ENCODE results near the gene ARID5B.
A peak's percentile ranks its signal among the peaks of the same experiment; 100 is the strongest.
"Not testable (repeated sequence)": the region's sequence is repeated elsewhere in the genome, so short reads cannot be mapped to it uniquely, and the experiment has no call there.

The ARID5B gene

GRCh38 chr10:61900829-61901792, at the start of gene ARID5B:
Gene ARID5B (plus strand): TSS chr10:61901699. CDS start chr10:61901710, 11 bp downstream.
- peak; percentile 34 for DNase-seq

- DNase-seq = no peak
Observed at GRCh38 chr10:61852261-61852660, 49.2 kb upstream of the ARID5B start.

GRCh38 chr10:61855771-61856170, 45.7 kb upstream of the ARID5B start:
- no peak for DNase-seq

GRCh38 chr10:61857746-61858145, 43.8 kb upstream of the ARID5B start:
- no peak for DNase-seq

GRCh38 chr10:61859786-61860185, 41.7 kb upstream of the ARID5B start:
- no peak for DNase-seq

GRCh38 chr10:61860964-61861758, 40.3 kb upstream of the ARID5B start:
- no peak for DNase-seq

- no peak for DNase-seq
Observed at GRCh38 chr10:61863981-61864380, 37.5 kb upstream of the ARID5B start.

GRCh38 chr10:61866700-61867368, 34.7 kb upstream of the ARID5B start:
- no peak for DNase-seq

- DNase-seq = not testable (repeated sequence)
Observed at GRCh38 chr10:61867374-61867773, 34.1 kb upstream of the ARID5B start.

- DNase-seq = not testable (repeated sequence)
Observed at GRCh38 chr10:61867817-61868216, 33.7 kb upstream of the ARID5B start.

GRCh38 chr10:61869041-61869675, 32.3 kb upstream of the ARID5B start:
- no peak for DNase-seq

GRCh38 chr10:61869774-61870525, 31.5 kb upstream of the ARID5B start:
- no peak for DNase-seq

GRCh38 chr10:61870526-61870895, 31.0 kb upstream of the ARID5B start:
- DNase-seq = no peak

- no peak for DNase-seq
Observed at GRCh38 chr10:61871487-61871886, 30.0 kb upstream of the ARID5B start.

GRCh38 chr10:61877887-61878739, 23.4 kb upstream of the ARID5B start:
- no peak for DNase-seq

- no peak for DNase-seq
Observed at GRCh38 chr10:61878740-61879068, 22.8 kb upstream of the ARID5B start.

GRCh38 chr10:61882621-61883370, 18.7 kb upstream of the ARID5B start:
- no peak for DNase-seq

GRCh38 chr10:61883371-61884025, 18.0 kb upstream of the ARID5B start:
- no peak for DNase-seq

- no peak for DNase-seq
Observed at GRCh38 chr10:61887772-61888171, 13.7 kb upstream of the ARID5B start.

GRCh38 chr10:61888744-61889143, 12.8 kb upstream of the ARID5B start:
- DNase-seq = peak; percentile 28

All from NCI-H526 treated with DMSO at 0.1 percent for 48 hours (cell line).